Activated CD8-positive, alpha-beta T cell treated with anti-CD3 and anti-CD28 coated beads for 36 hours (primary cell): ENCODE measurements around the gene CNGA1. TPM values are rescaled to one million over a fixed set of nuclear protein-coding genes. Genes with fewer than 3 reads are reported as not detected.
"Not testable (repeated sequence)": the region's sequence is repeated elsewhere in the genome, so short reads cannot be mapped to it uniquely, and the experiment has no call there.

Experiments used
- ATAC-seq: fragments of 200-7000 bp; cut with Tn5 transposase; one replicate; pipeline ENCODE4 v1.10.0; 2021; ENCODE audit warnings: mild to moderate bottlenecking, moderate library complexity
- CTCF ChIA-PET: fragments of 350-600 bp; sonication (Branson Sonifier 250); formaldehyde crosslinking; loops from one replicate; lab custom pipeline; 2021; ENCODE audit warnings: antibody characterized with exemption; lab: Charles Lee
- POLR2A ChIA-PET: fragments of 350-600 bp; sonication (Branson Sonifier 250); formaldehyde crosslinking; loops from one replicate; lab custom pipeline; 2021; ENCODE audit warnings: antibody characterized with exemption; lab: Charles Lee
- DNase-seq: peaks from one replicate; pipeline ENCODE4 v3.0.0-alpha.2; 2020
- H3K27ac Mint-ChIP-seq: one replicate; pipeline ENCODE4 v1.8.0; 2021; ENCODE audit warnings: mild to moderate bottlenecking, mixed read lengths
- H3K27me3 Mint-ChIP-seq: one replicate; pipeline ENCODE4 v1.8.0; 2021; ENCODE audit warnings: mixed read lengths
- H3K36me3 Mint-ChIP-seq: one replicate; pipeline ENCODE4 v1.8.0; 2021; ENCODE audit warnings: low read depth, mixed read lengths
- H3K4me1 Mint-ChIP-seq: one replicate; pipeline ENCODE4 v1.8.0; 2021; ENCODE audit warnings: low read depth, mixed read lengths
- H3K4me3 Mint-ChIP-seq: one replicate; pipeline ENCODE4 v1.8.0; 2021; ENCODE audit warnings: mild to moderate bottlenecking, moderate library complexity, mixed read lengths
- H3K9me3 Mint-ChIP-seq: one replicate; pipeline ENCODE4 v1.8.0; 2021; ENCODE audit warnings: mixed read lengths
- CTCF ChIP-seq: fragments of 200-600 bp; IDR thresholded peaks from one replicate; pipeline ENCODE4 v1.8.0; 2022; ENCODE audit warnings: antibody characterized with exemption, mild to moderate bottlenecking
- intact Hi-C: fragments of 100-400 bp; cut with micrococcal nuclease; formaldehyde crosslinking; loops from one replicate; pipeline ENCODE4 v1.10.0; 2022
- total RNA-seq, 2 experiments: library from RNA; stranded (reverse); gene quantifications; one replicate each; pipeline ENCODE4 v1.2.3, GENCODE V29; 2021

Gene CNGA1
- total RNA-seq, 2 experiments from 2014 or later: 0.50 TPM; not detected in 1

GRCh38 chr4:48011722-48012121 is 4.8 kb downstream of the CNGA1 start:
- no peak overlapping the region for H3K4me3 Mint-ChIP-seq
- CTCF ChIA-PET: no interaction called here

GRCh38 chr4:48010906-48011305 is 5.6 kb downstream of the CNGA1 start:
- H3K4me3 Mint-ChIP-seq, H3K36me3 Mint-ChIP-seq, intact Hi-C loops, H3K9me3 Mint-ChIP-seq, DNase-seq, POLR2A ChIA-PET, H3K27ac Mint-ChIP-seq, ATAC-seq, H3K4me1 Mint-ChIP-seq: not testable (repeated sequence)
- H3K27me3 Mint-ChIP-seq: peaks cover 14% of the 10 kb centered on the region
- CTCF ChIA-PET: interaction anchor here (2.4 kb wide), 1 partner anchor 8 kb away, joined by 8 read pairs; no protein-coding TSS in a partner anchor

More at GRCh38 chr4:48011722-48012121, 4.8 kb downstream of the CNGA1 start:
- H3K4me1 Mint-ChIP-seq: peaks cover 6% of the 10 kb centered on the region
- H3K27me3 Mint-ChIP-seq: peaks cover 14% of the 10 kb centered on the region
- peaks cover 4% of the 10 kb centered on the region for H3K9me3 Mint-ChIP-seq
- H3K27ac Mint-ChIP-seq: no peak overlapping the region
- intact Hi-C loops: no loop called here
- POLR2A ChIA-PET: no interaction called here
- TF ChIP-seq CTCF: no peak
- H3K36me3 Mint-ChIP-seq: peaks cover 2% of the 10 kb centered on the region
- DNase-seq (no peak), ATAC-seq (no peak)

- Mint-ChIP-seq H3K27me3 (peaks cover 6% of the 10 kb centered on the region), H3K36me3 (peaks cover 8% of the 10 kb centered on the region), H3K27ac (no peak overlapping the region), H3K4me1 (no peaks in the 10 kb centered on the region), H3K4me3 (no peak overlapping the region), H3K9me3 (peaks cover 14% of the 10 kb centered on the region)
- no peak for ATAC-seq
- CTCF ChIA-PET: interaction anchor here (1.2 kb wide), 1 partner anchor 101 kb away, joined by 4 read pairs; no protein-coding TSS in a partner anchor
- DNase-seq: no peak
- POLR2A ChIA-PET: no interaction called here
- no peak for TF ChIP-seq CTCF
- intact Hi-C loops: no loop called here
These were observed 8.4 kb downstream of the CNGA1 start for GRCh38 chr4:48008021-48008596.

GRCh38 chr4:48005781-48006180 is 10.7 kb downstream of the CNGA1 start:
- CTCF ChIA-PET: interaction anchor here (1.0 kb wide), 1 partner anchor 103 kb away, joined by 3 read pairs; no protein-coding TSS in a partner anchor
- peaks cover 8% of the 10 kb centered on the region for H3K36me3 Mint-ChIP-seq
- intact Hi-C loops: no loop called here
- peaks cover 14% of the 10 kb centered on the region for H3K9me3 Mint-ChIP-seq
- no peak overlapping the region for H3K4me3 Mint-ChIP-seq
- no peak overlapping the region for H3K27ac Mint-ChIP-seq
- H3K27me3 Mint-ChIP-seq: no peaks in the 10 kb centered on the region
- ATAC-seq (no peak), DNase-seq (no peak)
- POLR2A ChIA-PET: no interaction called here
- TF ChIP-seq CTCF: no peak
- H3K4me1 Mint-ChIP-seq: no peaks in the 10 kb centered on the region

GRCh38 chr4:48003568-48003967 is 12.9 kb downstream of the CNGA1 start:
- H3K27ac Mint-ChIP-seq, H3K4me1 Mint-ChIP-seq, H3K4me3 Mint-ChIP-seq, H3K27me3 Mint-ChIP-seq, ATAC-seq, H3K36me3 Mint-ChIP-seq: not testable (repeated sequence)
- POLR2A ChIA-PET: interaction anchor here (0.6 to 1.4 kb wide), 2 partner anchors 13 to 81 kb away, joined by 3 to 4 read pairs; partner anchors contain the start of genes CNGA1 and NIPAL1
- DNase-seq: peak; percentile 71
- peak; percentile 68 for TF ChIP-seq CTCF
- CTCF ChIA-PET: interaction anchor here (0.6 to 4.6 kb wide), 23 partner anchors 9 to 152 kb away, joined by 3 to 28 read pairs (median 3); partner anchors contain the start of gene TXK
- H3K9me3 Mint-ChIP-seq: peaks cover 17% of the 10 kb centered on the region
- intact Hi-C loops: loop anchor here (2.0 kb wide), 1 partner anchor 83 kb away; no protein-coding TSS in a partner anchor
